Suppressor macrophage treated with lipopolysaccharide for 1 hour (primary cell): ENCODE measurements around the gene MFSD6L.
"Not testable (repeated sequence)": the region's sequence is repeated elsewhere in the genome, so short reads cannot be mapped to it uniquely, and the experiment has no call there.

ENCODE experiments used
- DNase-seq, 3 donors: peaks; one replicate each; pipeline ENCODE4 v3.0.0-alpha.2; 2020 to 2022

MFSD6L gene

DNA sequence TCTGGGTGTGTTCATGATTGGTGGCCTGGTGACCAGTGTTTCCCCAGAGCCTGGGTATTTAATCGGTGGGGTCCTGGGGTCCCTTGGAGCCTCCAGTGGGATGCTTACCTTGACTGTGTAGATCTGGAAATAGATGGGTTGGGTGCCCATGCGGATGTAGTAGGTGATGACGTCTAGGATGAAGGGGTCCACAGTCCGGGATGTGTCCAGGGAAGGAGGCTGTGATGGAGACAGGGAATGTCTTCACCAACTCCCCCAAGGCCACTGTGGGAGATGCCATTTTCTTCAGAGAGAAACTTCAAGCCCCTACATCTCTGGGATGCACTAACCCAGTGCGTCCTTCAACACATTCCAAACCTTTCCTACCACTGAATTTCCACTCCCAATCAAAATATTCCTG, 24.1 kb upstream of the MFSD6L start:
- no peak for DNase-seq

- no peak for DNase-seq
These were observed 23.4 kb upstream of the MFSD6L start for GRCh38 chr17:8822401-8823035.

GRCh38 chr17:8821446-8822105, 22.4 kb upstream of the MFSD6L start:
- DNase-seq = no peak

- DNase-seq = no peak
These were observed 21.3 kb upstream of the MFSD6L start for GRCh38 chr17:8820311-8821010.

GRCh38 chr17:8818654-8819330, 19.6 kb upstream of the MFSD6L start:
- DNase-seq = no peak

GRCh38 chr17:8818047-8818446, 18.9 kb upstream of the MFSD6L start:
- DNase-seq = no peak

- DNase-seq = peak; percentile 79 to 93 (median 89)
These were observed 7.9 kb upstream of the MFSD6L start for GRCh38 chr17:8806926-8807550.

- no peak for DNase-seq
These were observed 7.2 kb upstream of the MFSD6L start for GRCh38 chr17:8806253-8806925.

- DNase-seq = not testable (repeated sequence)
These were observed 6.2 kb upstream of the MFSD6L start for GRCh38 chr17:8805396-8805795.

- no peak for DNase-seq
These were observed 4.6 kb upstream of the MFSD6L start for GRCh38 chr17:8803531-8804420.

- no peak for DNase-seq
These were observed 2.1 kb upstream of the MFSD6L start for GRCh38 chr17:8801135-8801840.

DNA sequence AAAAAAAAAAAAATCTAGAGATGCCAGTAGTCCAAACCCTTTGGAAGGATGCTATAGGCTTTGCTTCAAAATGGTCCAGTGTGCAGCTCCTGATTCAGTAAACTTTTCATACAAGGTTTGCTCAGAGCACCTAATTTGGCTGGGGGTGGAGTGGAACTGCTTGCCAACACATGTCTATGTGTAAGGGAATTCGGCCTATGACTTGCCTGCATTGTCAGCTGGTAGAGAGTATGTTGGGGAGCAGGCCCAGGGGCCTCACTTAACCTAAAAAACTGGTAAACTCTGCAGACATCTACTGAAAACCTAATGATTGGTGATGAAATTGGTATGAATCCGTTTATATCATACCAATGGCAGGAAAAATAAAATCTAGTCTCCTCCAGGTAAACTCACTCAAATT, 1.5 kb upstream of the MFSD6L start:
- no peak for DNase-seq

DNA sequence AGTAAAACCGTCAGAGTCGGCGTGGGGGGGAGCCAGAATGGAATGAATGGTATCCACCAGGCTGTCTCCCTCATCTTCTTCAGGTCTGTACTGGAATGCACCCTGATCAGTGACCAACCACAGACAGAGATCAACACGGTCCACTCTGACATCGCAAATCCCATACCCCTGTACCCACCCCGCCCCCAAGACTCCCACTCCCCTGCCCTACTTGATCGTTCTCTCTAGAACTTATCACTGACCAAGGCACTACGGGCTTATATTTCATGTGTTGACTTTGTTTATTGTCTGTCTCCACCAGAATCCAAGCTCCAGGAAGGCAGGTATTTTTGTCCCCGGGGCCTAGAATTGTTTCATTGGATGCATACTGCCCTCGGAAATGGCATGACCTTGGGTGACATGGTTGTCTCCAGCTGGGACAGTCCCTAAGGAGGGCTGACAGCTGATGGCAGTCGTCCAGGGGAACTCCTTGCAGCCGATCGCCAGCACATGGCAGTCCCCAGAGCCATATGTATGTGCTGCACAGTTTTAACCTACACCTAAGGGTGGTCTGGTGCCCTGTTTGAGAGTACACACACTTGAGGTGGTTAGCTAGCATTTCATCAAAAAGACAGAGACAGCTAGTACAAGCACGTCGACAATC, 526 bp upstream of the MFSD6L start:
- peak in 2 of 3 donors; percentile 23 to 26 for DNase-seq

- DNase-seq = no peak
These were observed 854 bp downstream of the MFSD6L start for GRCh38 chr17:8798176-8798845.

- no peak for DNase-seq
These were observed 1.5 kb downstream of the MFSD6L start for GRCh38 chr17:8797621-8798175.

DNA sequence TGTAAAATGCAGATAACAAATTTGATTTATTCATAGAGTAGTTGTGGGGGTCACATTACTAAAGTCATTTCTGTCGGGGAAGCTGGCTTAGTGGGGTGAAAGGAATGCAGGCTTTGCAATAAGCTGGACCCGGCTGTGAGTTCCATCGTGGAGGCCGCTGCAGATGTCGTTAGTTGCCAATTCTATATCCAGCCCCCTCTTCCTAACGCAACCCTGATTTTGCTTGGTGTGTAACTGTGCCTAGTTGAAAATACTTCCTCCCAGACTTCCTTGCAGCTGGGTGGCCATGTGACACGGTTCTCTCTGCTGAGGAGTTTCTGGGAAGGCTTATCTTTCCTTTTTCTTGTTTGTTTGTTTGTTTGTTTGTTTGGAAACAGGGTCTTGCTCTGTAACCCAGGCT, 4.5 kb downstream of the MFSD6L start:
- DNase-seq = peak in 1 of 3 donors; percentile 16

GRCh38 chr17:8793649-8794048, 5.5 kb downstream of the MFSD6L start:
- DNase-seq = peak; percentile 21 to 36 (median 33)

DNA sequence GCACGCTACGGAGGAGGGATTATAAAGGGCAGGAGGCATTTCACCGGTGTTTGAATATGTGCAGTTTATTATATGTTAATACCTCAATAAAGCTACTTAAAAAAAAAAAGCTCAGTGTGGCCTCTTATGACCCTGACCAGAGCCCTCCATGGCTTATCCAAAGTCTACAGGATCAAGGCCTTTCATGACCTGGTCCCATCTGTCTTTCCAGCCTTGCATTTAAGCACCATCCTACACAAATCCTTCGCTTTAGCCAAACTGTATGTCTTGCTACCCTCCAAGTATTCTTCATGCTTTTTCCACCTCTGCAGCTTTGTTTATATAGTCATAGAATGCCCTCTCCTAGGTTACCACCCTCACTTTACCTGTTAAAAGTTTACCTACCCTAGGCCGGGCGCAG, 6.5 kb downstream of the MFSD6L start:
- peak in 1 of 3 donors; percentile 8 for DNase-seq

DNA sequence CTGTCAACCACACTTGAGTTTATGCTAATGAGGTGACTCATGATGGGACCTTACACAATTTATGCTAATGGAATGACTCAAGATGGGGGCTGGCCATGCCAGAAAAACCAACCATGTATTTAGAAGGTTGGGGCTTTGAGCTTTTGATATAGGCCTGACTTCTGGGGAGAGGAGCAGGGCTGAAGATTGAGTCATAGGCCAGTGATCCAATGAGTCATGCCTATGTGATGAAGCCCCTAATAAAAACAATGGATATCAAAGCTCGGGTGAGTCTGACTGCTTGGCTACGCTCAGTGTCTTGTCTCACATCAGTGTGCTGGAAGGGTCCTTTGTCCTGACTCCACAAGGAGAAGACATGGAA, 7.3 kb downstream of the MFSD6L start:
- DNase-seq = peak; percentile 70 to 91 (median 83)
